ENCODE measurements around the gene NTRK1. TPM values are rescaled to one million over a fixed set of nuclear protein-coding genes. Genes with fewer than 3 reads are reported as not detected.
A peak's percentile ranks its signal among the peaks of the same experiment; 100 is the strongest.

NTRK1 gene
- polyA plus RNA-seq, 2 donors = 0.06 to 0.08 TPM

- no peaks in the 10 kb centered on the region for H3K36me3 ChIP-seq (ENCODE audit: control insufficient read depth in 2 of 2, insufficient read depth in 2 of 2, low read length in 1 of 2)
- H3K4me1 ChIP-seq (ENCODE audit: control insufficient read depth in 2 of 2, insufficient read depth in 2 of 2, low read length in 1 of 2) = peaks cover 3 to 14% of the 10 kb centered on the region in 2 donors
- no peaks in the 10 kb centered on the region for H3K9me3 ChIP-seq (ENCODE audit: control insufficient read depth in 2 of 2, insufficient read depth in 1 of 2, low read depth in 1 of 2, low read length in 1 of 2)
- peak within 1 kb of the TSS; percentile 34 to 83 for H3K27ac ChIP-seq (ENCODE audit: low read depth in 2 of 2, low read length in 1 of 2)
- H3K27me3 ChIP-seq (ENCODE audit: control insufficient read depth in 1 of 2, insufficient read depth in 2 of 2, low read length in 2 of 2) = no peaks in the 10 kb centered on the region
- H3K4me3 ChIP-seq (ENCODE audit: low read depth in 1 of 2, low read length in 2 of 2) = peak within 1 kb of the TSS in 1 of 2 donors; percentile 22
- 36 to 43% methylated on average over 10 of the region's 10 CpGs for WGBS, 2 donors
Observed at GRCh38 chr1:156816561-156817328, 43.9 kb upstream of the NTRK1 start, which contains the start of gene SH2D2A. Gene SH2D2A (minus strand): TSS chr1:156816848. CDS start chr1:156816708, 140 bp downstream.

DNA sequence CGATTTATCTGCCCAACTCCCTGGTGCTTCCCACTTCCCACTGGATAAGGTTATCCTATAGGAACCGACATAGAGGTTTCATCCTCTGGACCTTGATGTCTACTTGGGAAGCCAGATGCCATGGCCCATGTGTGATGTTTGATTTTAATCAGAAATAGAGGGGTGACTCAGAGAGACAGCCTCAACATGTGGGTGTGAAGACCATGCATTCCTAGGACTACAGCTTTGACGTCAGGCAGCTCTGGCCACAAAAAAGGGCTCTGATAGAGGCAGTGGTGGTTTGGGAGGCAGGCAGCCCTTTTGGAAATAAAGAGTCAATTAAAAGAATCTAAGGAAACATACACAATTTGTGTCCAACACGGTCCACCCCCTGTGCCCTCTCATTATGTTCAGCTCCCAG is 38.9 kb upstream of the NTRK1 start:
- H3K36me3 ChIP-seq (ENCODE audit: control insufficient read depth in 2 of 2, insufficient read depth in 2 of 2, low read length in 1 of 2) = no peaks in the 10 kb centered on the region
- no peaks in the 10 kb centered on the region for H3K9me3 ChIP-seq (ENCODE audit: control insufficient read depth in 2 of 2, insufficient read depth in 1 of 2, low read depth in 1 of 2, low read length in 1 of 2)
- no peaks in the 10 kb centered on the region for H3K27me3 ChIP-seq (ENCODE audit: control insufficient read depth in 1 of 2, insufficient read depth in 2 of 2, low read length in 2 of 2)
- H3K4me3 ChIP-seq (ENCODE audit: low read depth in 1 of 2, low read length in 2 of 2) = no peak overlapping the region
- no peaks in the 10 kb centered on the region for H3K4me1 ChIP-seq (ENCODE audit: control insufficient read depth in 2 of 2, insufficient read depth in 2 of 2, low read length in 1 of 2)
- WGBS, 2 donors = 65 to 69% methylated on average over 4 of the region's 4 CpGs
- H3K27ac ChIP-seq (ENCODE audit: low read depth in 2 of 2, low read length in 1 of 2) = no peak overlapping the region

- no peak overlapping the region for H3K4me3 ChIP-seq (ENCODE audit: low read depth in 1 of 2, low read length in 2 of 2)
- H3K27ac ChIP-seq (ENCODE audit: low read depth in 2 of 2, low read length in 1 of 2) = no peak overlapping the region
- H3K4me1 ChIP-seq (ENCODE audit: control insufficient read depth in 2 of 2, insufficient read depth in 2 of 2, low read length in 1 of 2) = no peaks in the 10 kb centered on the region
- no peaks in the 10 kb centered on the region for H3K9me3 ChIP-seq (ENCODE audit: control insufficient read depth in 2 of 2, insufficient read depth in 1 of 2, low read depth in 1 of 2, low read length in 1 of 2)
- H3K36me3 ChIP-seq (ENCODE audit: control insufficient read depth in 2 of 2, insufficient read depth in 2 of 2, low read length in 1 of 2) = no peaks in the 10 kb centered on the region
- 63 to 77% methylated on average over 1 of the region's 1 CpG for WGBS, 2 donors
- no peaks in the 10 kb centered on the region for H3K27me3 ChIP-seq (ENCODE audit: control insufficient read depth in 1 of 2, insufficient read depth in 2 of 2, low read length in 2 of 2)
Observed at GRCh38 chr1:156822680-156823079, 38.0 kb upstream of the NTRK1 start.

GRCh38 chr1:156823210-156823790 is 37.4 kb upstream of the NTRK1 start:
- Histone ChIP-seq H3K27me3 (ENCODE audit: control insufficient read depth in 1 of 2, insufficient read depth in 2 of 2, low read length in 2 of 2) (no peaks in the 10 kb centered on the region), H3K36me3 (ENCODE audit: control insufficient read depth in 2 of 2, insufficient read depth in 2 of 2, low read length in 1 of 2) (no peaks in the 10 kb centered on the region), H3K27ac (ENCODE audit: low read depth in 2 of 2, low read length in 1 of 2) (no peak overlapping the region), H3K4me3 (ENCODE audit: low read depth in 1 of 2, low read length in 2 of 2) (no peak overlapping the region), H3K4me1 (ENCODE audit: control insufficient read depth in 2 of 2, insufficient read depth in 2 of 2, low read length in 1 of 2) (no peaks in the 10 kb centered on the region), H3K9me3 (ENCODE audit: control insufficient read depth in 2 of 2, insufficient read depth in 1 of 2, low read depth in 1 of 2, low read length in 1 of 2) (no peaks in the 10 kb centered on the region)
- 85 to 88% methylated on average over 5 of the region's 5 CpGs for WGBS, 2 donors

- WGBS, 2 donors = 59 to 67% methylated on average over 1 of the region's 1 CpG
- no peaks in the 10 kb centered on the region for H3K9me3 ChIP-seq (ENCODE audit: control insufficient read depth in 2 of 2, insufficient read depth in 1 of 2, low read depth in 1 of 2, low read length in 1 of 2)
- H3K4me1 ChIP-seq (ENCODE audit: control insufficient read depth in 2 of 2, insufficient read depth in 2 of 2, low read length in 1 of 2) = no peaks in the 10 kb centered on the region
- no peak overlapping the region for H3K4me3 ChIP-seq (ENCODE audit: low read depth in 1 of 2, low read length in 2 of 2)
- H3K36me3 ChIP-seq (ENCODE audit: control insufficient read depth in 2 of 2, insufficient read depth in 2 of 2, low read length in 1 of 2) = no peaks in the 10 kb centered on the region
- H3K27ac ChIP-seq (ENCODE audit: low read depth in 2 of 2, low read length in 1 of 2) = no peak overlapping the region
- no peaks in the 10 kb centered on the region for H3K27me3 ChIP-seq (ENCODE audit: control insufficient read depth in 1 of 2, insufficient read depth in 2 of 2, low read length in 2 of 2)
Observed at GRCh38 chr1:156826630-156827029, 34.0 kb upstream of the NTRK1 start.

GRCh38 chr1:156828400-156829124 is 32.1 kb upstream of the NTRK1 start:
- Histone ChIP-seq H3K9me3 (ENCODE audit: control insufficient read depth in 2 of 2, insufficient read depth in 1 of 2, low read depth in 1 of 2, low read length in 1 of 2) (no peaks in the 10 kb centered on the region), H3K27me3 (ENCODE audit: control insufficient read depth in 1 of 2, insufficient read depth in 2 of 2, low read length in 2 of 2) (no peaks in the 10 kb centered on the region), H3K4me3 (ENCODE audit: low read depth in 1 of 2, low read length in 2 of 2) (no peak overlapping the region), H3K36me3 (ENCODE audit: control insufficient read depth in 2 of 2, insufficient read depth in 2 of 2, low read length in 1 of 2) (no peaks in the 10 kb centered on the region), H3K27ac (ENCODE audit: low read depth in 2 of 2, low read length in 1 of 2) (no peak overlapping the region), H3K4me1 (ENCODE audit: control insufficient read depth in 2 of 2, insufficient read depth in 2 of 2, low read length in 1 of 2) (no peaks in the 10 kb centered on the region)
- 69 to 74% methylated on average over 18 of the region's 18 CpGs for WGBS, 2 donors

DNA sequence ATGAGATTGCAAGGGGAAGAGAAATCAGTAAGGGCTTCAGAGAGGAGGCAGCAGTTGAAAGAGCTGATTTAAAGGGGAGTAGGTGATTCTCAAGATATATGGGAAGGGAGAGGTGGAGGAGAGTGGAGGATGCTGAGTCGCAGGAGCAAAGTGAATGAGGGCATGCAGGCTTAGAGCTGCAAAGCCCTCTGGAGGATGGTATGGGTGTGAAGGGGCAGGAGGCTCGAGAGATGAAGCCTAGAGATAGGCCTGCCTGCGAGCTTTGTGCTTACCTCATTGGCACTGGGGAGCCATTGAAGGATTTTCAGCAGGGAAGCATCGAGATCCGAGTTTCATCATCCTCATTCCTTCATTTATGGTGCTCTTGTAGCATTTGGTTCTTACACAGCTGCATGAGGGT is 28.2 kb upstream of the NTRK1 start:
- WGBS, 2 donors = 63 to 70% methylated on average over 5 of the region's 5 CpGs
- H3K9me3 ChIP-seq (ENCODE audit: control insufficient read depth in 2 of 2, insufficient read depth in 1 of 2, low read depth in 1 of 2, low read length in 1 of 2) = no peaks in the 10 kb centered on the region
- H3K27me3 ChIP-seq (ENCODE audit: control insufficient read depth in 1 of 2, insufficient read depth in 2 of 2, low read length in 2 of 2) = no peaks in the 10 kb centered on the region
- H3K27ac ChIP-seq (ENCODE audit: low read depth in 2 of 2, low read length in 1 of 2) = no peak overlapping the region
- H3K4me1 ChIP-seq (ENCODE audit: control insufficient read depth in 2 of 2, insufficient read depth in 2 of 2, low read length in 1 of 2) = no peaks in the 10 kb centered on the region
- no peak overlapping the region for H3K4me3 ChIP-seq (ENCODE audit: low read depth in 1 of 2, low read length in 2 of 2)
- H3K36me3 ChIP-seq (ENCODE audit: control insufficient read depth in 2 of 2, insufficient read depth in 2 of 2, low read length in 1 of 2) = no peaks in the 10 kb centered on the region

DNA sequence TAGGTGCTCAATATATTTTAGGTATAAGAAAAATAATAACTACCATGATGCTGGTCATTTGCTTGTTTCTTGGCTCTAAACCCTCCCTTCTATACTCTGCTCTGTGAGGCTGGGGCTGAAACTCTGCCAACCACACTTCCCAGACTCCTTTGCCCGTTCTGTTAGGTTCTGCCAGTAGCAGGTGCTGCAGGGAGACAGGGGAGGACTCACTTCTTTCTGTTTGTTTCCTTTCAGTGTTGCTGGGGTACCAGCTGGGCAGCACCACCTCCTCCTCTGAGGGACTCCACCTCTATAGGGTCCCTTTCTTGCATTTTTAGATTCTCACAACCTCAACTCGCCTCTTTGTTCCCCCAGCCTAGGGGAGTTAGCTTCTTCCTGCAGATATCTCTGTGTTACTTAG is 27.1 kb upstream of the NTRK1 start:
- Histone ChIP-seq H3K27me3 (ENCODE audit: control insufficient read depth in 1 of 2, insufficient read depth in 2 of 2, low read length in 2 of 2) (no peaks in the 10 kb centered on the region), H3K27ac (ENCODE audit: low read depth in 2 of 2, low read length in 1 of 2) (no peak overlapping the region), H3K9me3 (ENCODE audit: control insufficient read depth in 2 of 2, insufficient read depth in 1 of 2, low read depth in 1 of 2, low read length in 1 of 2) (no peaks in the 10 kb centered on the region), H3K4me1 (ENCODE audit: control insufficient read depth in 2 of 2, insufficient read depth in 2 of 2, low read length in 1 of 2) (no peaks in the 10 kb centered on the region), H3K36me3 (ENCODE audit: control insufficient read depth in 2 of 2, insufficient read depth in 2 of 2, low read length in 1 of 2) (no peaks in the 10 kb centered on the region), H3K4me3 (ENCODE audit: low read depth in 1 of 2, low read length in 2 of 2) (no peak overlapping the region)
- WGBS, 2 donors = 51 to 60% methylated on average over 2 of the region's 2 CpGs

DNA sequence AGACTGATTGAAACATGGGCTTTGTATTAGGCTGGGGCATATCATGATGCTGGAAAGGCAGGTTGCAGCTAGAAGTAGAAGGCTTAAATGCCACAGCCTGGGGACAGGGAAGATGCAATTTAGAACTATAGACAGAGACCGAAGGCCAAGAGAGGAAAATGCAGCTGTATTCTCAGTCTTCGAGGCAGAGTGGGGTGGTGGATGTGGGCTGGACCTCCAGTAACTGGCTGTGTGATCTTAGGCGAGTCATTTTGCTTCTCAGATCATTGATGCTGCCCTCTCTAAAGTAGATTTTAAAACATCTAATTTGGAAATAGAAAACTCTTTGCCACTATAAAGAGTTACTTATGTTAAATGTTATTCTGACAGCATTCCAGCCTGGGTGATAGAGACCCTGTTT is 26.3 kb upstream of the NTRK1 start:
- H3K4me3 ChIP-seq (ENCODE audit: low read depth in 1 of 2, low read length in 2 of 2) = no peak overlapping the region
- H3K27me3 ChIP-seq (ENCODE audit: control insufficient read depth in 1 of 2, insufficient read depth in 2 of 2, low read length in 2 of 2) = no peaks in the 10 kb centered on the region
- H3K27ac ChIP-seq (ENCODE audit: low read depth in 2 of 2, low read length in 1 of 2) = no peak overlapping the region
- H3K9me3 ChIP-seq (ENCODE audit: control insufficient read depth in 2 of 2, insufficient read depth in 1 of 2, low read depth in 1 of 2, low read length in 1 of 2) = no peaks in the 10 kb centered on the region
- 68 to 73% methylated on average over 3 of the region's 3 CpGs for WGBS, 2 donors
- peaks cover 0 to 3% of the 10 kb centered on the region in 2 donors for H3K4me1 ChIP-seq (ENCODE audit: control insufficient read depth in 2 of 2, insufficient read depth in 2 of 2, low read length in 1 of 2)
- no peaks in the 10 kb centered on the region for H3K36me3 ChIP-seq (ENCODE audit: control insufficient read depth in 2 of 2, insufficient read depth in 2 of 2, low read length in 1 of 2)

Data from esophagus (tissue), 2 donors.